Stimulated activated CD8-positive, alpha-beta memory T cell treated with anti-CD3 and anti-CD28 coated beads, Interleukin-2, amount 100 ng/mL, for 1 hour (primary cell): ENCODE measurements around the gene MKS1.

Experiments used
- DNase-seq, 2 donors: peaks; one replicate each; pipeline ENCODE4 v3.0.0-alpha.2; 2020; ENCODE audit warnings: low read depth in 2 of 2

The MKS1 gene

GRCh38 chr17:58161566-58161965, 57.5 kb downstream of the MKS1 start:
- no peak for DNase-seq

- DNase-seq = no peak
Measured at GRCh38 chr17:58158181-58158580, 60.9 kb downstream of the MKS1 start.

- DNase-seq = peak; percentile 4 to 28
Measured at GRCh38 chr17:58156839-58157803, 61.9 kb downstream of the MKS1 start.
